ENCODE measurements around the gene OCIAD1. TPM values are rescaled to one million over a fixed set of nuclear protein-coding genes. Genes with fewer than 3 reads are reported as not detected.
A peak's percentile ranks its signal among the peaks of the same experiment; 100 is the strongest.
"Not testable (repeated sequence)": the region's sequence is repeated elsewhere in the genome, so short reads cannot be mapped to it uniquely, and the experiment has no call there.

OCIAD1 gene
- total and polyA plus RNA-seq, 2 donors, result 105 to 182 TPM

GRCh38 chr4:48804584-48805301 is 26.1 kb upstream of the OCIAD1 start:
- Histone ChIP-seq H3K4me3 (ENCODE audit: low read length in 2 of 2) (no peak overlapping the region), H3K9me3 (ENCODE audit: control insufficient read depth in 2 of 2, insufficient read depth in 1 of 2, low read length in 1 of 2) (no peaks in the 10 kb centered on the region), H3K27ac (ENCODE audit: low read depth in 1 of 2, low read length in 1 of 2) (no peak overlapping the region), H3K36me3 (ENCODE audit: control insufficient read depth in 2 of 2, insufficient read depth in 2 of 2, low read length in 1 of 2) (no peaks in the 10 kb centered on the region), H3K4me1 (ENCODE audit: control insufficient read depth in 2 of 2, insufficient read depth in 2 of 2, low read length in 2 of 2) (no peaks in the 10 kb centered on the region), H3K27me3 (ENCODE audit: control insufficient read depth in 2 of 2, insufficient read depth in 1 of 2, low read length in 1 of 2) (no peaks in the 10 kb centered on the region)
- whole genome bisulfite sequencing, result 94% methylated on average over 8 of the region's 8 CpGs
- DNase-seq (ENCODE audit: low read depth in 6 of 9, low spot score in 9 of 9), result no peak

GRCh38 chr4:48812866-48813265 is 18.0 kb upstream of the OCIAD1 start:
- no peak overlapping the region for H3K27ac ChIP-seq (ENCODE audit: low read depth in 1 of 2, low read length in 1 of 2)
- no peaks in the 10 kb centered on the region for H3K27me3 ChIP-seq (ENCODE audit: control insufficient read depth in 2 of 2, insufficient read depth in 1 of 2, low read length in 1 of 2)
- no peaks in the 10 kb centered on the region for H3K9me3 ChIP-seq (ENCODE audit: control insufficient read depth in 2 of 2, insufficient read depth in 1 of 2, low read length in 1 of 2)
- no peak overlapping the region for H3K4me3 ChIP-seq (ENCODE audit: low read length in 2 of 2)
- no peak for DNase-seq (ENCODE audit: low read depth in 6 of 9, low spot score in 9 of 9)
- peaks cover 2 to 3% of the 10 kb centered on the region in 2 donors for H3K4me1 ChIP-seq (ENCODE audit: control insufficient read depth in 2 of 2, insufficient read depth in 2 of 2, low read length in 2 of 2)
- WGBS, result 81% methylated on average over 6 of the region's 6 CpGs
- no peaks in the 10 kb centered on the region for H3K36me3 ChIP-seq (ENCODE audit: control insufficient read depth in 2 of 2, insufficient read depth in 2 of 2, low read length in 1 of 2)

GRCh38 chr4:48813964-48814363 is 16.9 kb upstream of the OCIAD1 start:
- Histone ChIP-seq H3K4me1 (ENCODE audit: control insufficient read depth in 2 of 2, insufficient read depth in 2 of 2, low read length in 2 of 2) (peaks cover 2 to 3% of the 10 kb centered on the region in 2 donors), H3K9me3 (ENCODE audit: control insufficient read depth in 2 of 2, insufficient read depth in 1 of 2, low read length in 1 of 2) (no peaks in the 10 kb centered on the region), H3K4me3 (ENCODE audit: low read length in 2 of 2) (no peak overlapping the region), H3K36me3 (ENCODE audit: control insufficient read depth in 2 of 2, insufficient read depth in 2 of 2, low read length in 1 of 2) (no peaks in the 10 kb centered on the region), H3K27me3 (ENCODE audit: control insufficient read depth in 2 of 2, insufficient read depth in 1 of 2, low read length in 1 of 2) (no peaks in the 10 kb centered on the region), H3K27ac (ENCODE audit: low read depth in 1 of 2, low read length in 1 of 2) (no peak overlapping the region)
- WGBS, result 27% methylated on average over 1 of the region's 1 CpG
- DNase-seq (ENCODE audit: low read depth in 6 of 9, low spot score in 9 of 9), result peak in 8 of 9 donors; percentile 20 to 75 (median 42)

GRCh38 chr4:48815483-48815882 is 15.4 kb upstream of the OCIAD1 start:
- 6% methylated on average over 2 of the region's 2 CpGs for WGBS
- H3K4me1 ChIP-seq (ENCODE audit: control insufficient read depth in 2 of 2, insufficient read depth in 2 of 2, low read length in 2 of 2), result peaks cover 2 to 3% of the 10 kb centered on the region in 2 donors
- no peak overlapping the region for H3K4me3 ChIP-seq (ENCODE audit: low read length in 2 of 2)
- peak in 1 of 9 donors; percentile 44 for DNase-seq (ENCODE audit: low read depth in 6 of 9, low spot score in 9 of 9)
- no peaks in the 10 kb centered on the region for H3K36me3 ChIP-seq (ENCODE audit: control insufficient read depth in 2 of 2, insufficient read depth in 2 of 2, low read length in 1 of 2)
- no peaks in the 10 kb centered on the region for H3K27me3 ChIP-seq (ENCODE audit: control insufficient read depth in 2 of 2, insufficient read depth in 1 of 2, low read length in 1 of 2)
- H3K27ac ChIP-seq (ENCODE audit: low read depth in 1 of 2, low read length in 1 of 2), result no peak overlapping the region
- H3K9me3 ChIP-seq (ENCODE audit: control insufficient read depth in 2 of 2, insufficient read depth in 1 of 2, low read length in 1 of 2), result no peaks in the 10 kb centered on the region

GRCh38 chr4:48816297-48816696 is 14.6 kb upstream of the OCIAD1 start:
- H3K27me3 ChIP-seq (ENCODE audit: control insufficient read depth in 2 of 2, insufficient read depth in 1 of 2, low read length in 1 of 2); H3K9me3 ChIP-seq (ENCODE audit: control insufficient read depth in 2 of 2, insufficient read depth in 1 of 2, low read length in 1 of 2); H3K27ac ChIP-seq (ENCODE audit: low read depth in 1 of 2, low read length in 1 of 2); DNase-seq (ENCODE audit: low read depth in 6 of 9, low spot score in 9 of 9); H3K4me1 ChIP-seq (ENCODE audit: control insufficient read depth in 2 of 2, insufficient read depth in 2 of 2, low read length in 2 of 2); H3K36me3 ChIP-seq (ENCODE audit: control insufficient read depth in 2 of 2, insufficient read depth in 2 of 2, low read length in 1 of 2); H3K4me3 ChIP-seq (ENCODE audit: low read length in 2 of 2): not testable (repeated sequence)
- WGBS, result 98% methylated on average over 7 of the region's 7 CpGs

GRCh38 chr4:48816971-48817370 is 13.9 kb upstream of the OCIAD1 start:
- H3K27me3 ChIP-seq (ENCODE audit: control insufficient read depth in 2 of 2, insufficient read depth in 1 of 2, low read length in 1 of 2), result no peaks in the 10 kb centered on the region
- no peaks in the 10 kb centered on the region for H3K9me3 ChIP-seq (ENCODE audit: control insufficient read depth in 2 of 2, insufficient read depth in 1 of 2, low read length in 1 of 2)
- no peak for DNase-seq (ENCODE audit: low read depth in 6 of 9, low spot score in 9 of 9)
- WGBS, result over 99% methylated on average over 6 of the region's 6 CpGs
- H3K4me3 ChIP-seq (ENCODE audit: low read length in 2 of 2), result no peak overlapping the region
- peaks cover 2 to 3% of the 10 kb centered on the region in 2 donors for H3K4me1 ChIP-seq (ENCODE audit: control insufficient read depth in 2 of 2, insufficient read depth in 2 of 2, low read length in 2 of 2)
- H3K36me3 ChIP-seq (ENCODE audit: control insufficient read depth in 2 of 2, insufficient read depth in 2 of 2, low read length in 1 of 2), result no peaks in the 10 kb centered on the region
- no peak overlapping the region for H3K27ac ChIP-seq (ENCODE audit: low read depth in 1 of 2, low read length in 1 of 2)

- H3K36me3 ChIP-seq (ENCODE audit: control insufficient read depth in 2 of 2, insufficient read depth in 2 of 2, low read length in 1 of 2); H3K27me3 ChIP-seq (ENCODE audit: control insufficient read depth in 2 of 2, insufficient read depth in 1 of 2, low read length in 1 of 2); H3K27ac ChIP-seq (ENCODE audit: low read depth in 1 of 2, low read length in 1 of 2); H3K4me3 ChIP-seq (ENCODE audit: low read length in 2 of 2); H3K4me1 ChIP-seq (ENCODE audit: control insufficient read depth in 2 of 2, insufficient read depth in 2 of 2, low read length in 2 of 2); DNase-seq (ENCODE audit: low read depth in 6 of 9, low spot score in 9 of 9); H3K9me3 ChIP-seq (ENCODE audit: control insufficient read depth in 2 of 2, insufficient read depth in 1 of 2, low read length in 1 of 2): not testable (repeated sequence)
- WGBS, result 33% methylated on average over 2 of the region's 2 CpGs
Measured at GRCh38 chr4:48821431-48821830, 9.5 kb upstream of the OCIAD1 start.

- Histone ChIP-seq H3K9me3 (ENCODE audit: control insufficient read depth in 2 of 2, insufficient read depth in 1 of 2, low read length in 1 of 2) (no peaks in the 10 kb centered on the region), H3K36me3 (ENCODE audit: control insufficient read depth in 2 of 2, insufficient read depth in 2 of 2, low read length in 1 of 2) (no peaks in the 10 kb centered on the region), H3K27ac (ENCODE audit: low read depth in 1 of 2, low read length in 1 of 2) (no peak overlapping the region), H3K4me3 (ENCODE audit: low read length in 2 of 2) (no peak overlapping the region), H3K27me3 (ENCODE audit: control insufficient read depth in 2 of 2, insufficient read depth in 1 of 2, low read length in 1 of 2) (no peaks in the 10 kb centered on the region), H3K4me1 (ENCODE audit: control insufficient read depth in 2 of 2, insufficient read depth in 2 of 2, low read length in 2 of 2) (peaks cover 2 to 5% of the 10 kb centered on the region in 2 donors)
- 98% methylated on average over 5 of the region's 5 CpGs for WGBS
- DNase-seq (ENCODE audit: low read depth in 6 of 9, low spot score in 9 of 9), result no peak
Measured at GRCh38 chr4:48827622-48828021, 3.3 kb upstream of the OCIAD1 start.

GRCh38 chr4:48831532-48832030 is 693 bp downstream of the OCIAD1 start:
- Histone ChIP-seq H3K9me3 (ENCODE audit: control insufficient read depth in 2 of 2, insufficient read depth in 1 of 2, low read length in 1 of 2) (no peaks in the 10 kb centered on the region), H3K27ac (ENCODE audit: low read depth in 1 of 2, low read length in 1 of 2) (peak overlapping the region; percentile 87 to 89), H3K36me3 (ENCODE audit: control insufficient read depth in 2 of 2, insufficient read depth in 2 of 2, low read length in 1 of 2) (peaks cover 12 to 26% of the 10 kb centered on the region in 2 donors), H3K4me1 (ENCODE audit: control insufficient read depth in 2 of 2, insufficient read depth in 2 of 2, low read length in 2 of 2) (peaks cover 4 to 5% of the 10 kb centered on the region in 2 donors), H3K4me3 (ENCODE audit: low read length in 2 of 2) (peak overlapping the region; percentile 67 to 94), H3K27me3 (ENCODE audit: control insufficient read depth in 2 of 2, insufficient read depth in 1 of 2, low read length in 1 of 2) (no peaks in the 10 kb centered on the region)
- peak in 1 of 9 donors; percentile 9 for DNase-seq (ENCODE audit: low read depth in 6 of 9, low spot score in 9 of 9)
- WGBS, result 2% methylated on average over 10 of the region's 10 CpGs
